CD4-positive, alpha-beta T cell (primary cell): ENCODE data around the gene SIDT2. TPM values are rescaled to one million over a fixed set of nuclear protein-coding genes. Genes with fewer than 3 reads are reported as not detected.

ENCODE experiments used
- ATAC-seq: fragments of 200-7000 bp; cut with Tn5 transposase; one replicate; pipeline ENCODE4 v1.10.0; 2022; ENCODE audit warnings: mild to moderate bottlenecking; ENCODE audit not compliant: poor library complexity
- CTCF ChIA-PET: fragments of 350-600 bp; sonication (Branson Sonifier 250); formaldehyde crosslinking; loops from one replicate; lab custom pipeline; 2021; ENCODE audit warnings: antibody characterized with exemption, inconsistent platforms; lab: Charles Lee
- POLR2A ChIA-PET: fragments of 350-600 bp; sonication (Branson Sonifier 250); formaldehyde crosslinking; loops from one replicate; lab custom pipeline; 2021; ENCODE audit warnings: antibody characterized with exemption, inconsistent platforms; lab: Charles Lee
- DNase-seq, 14 experiments: peaks; one replicate each; pipeline ENCODE4 v3.0.0-alpha.2; 2013 to 2020; ENCODE audit warnings: mixed read lengths in 2 of 14
- H3K27ac ChIP-seq, 2 donors: one replicate each; pipeline versions ENCODE4 v1.5.1 to v1.7.0; 2013; ENCODE audit warnings: low read length in 2 of 2, low read depth in 1 of 2, mild to moderate bottlenecking in 1 of 2
- H3K27me3 ChIP-seq, 2 experiments: 1 replicate in 1 of 2; 2 replicates in 1 of 2; pipeline versions ENCODE4 v1.6.1 to v1.7.0; 2013; ENCODE audit warnings: low read length in 2 of 2, control low read depth in 1 of 2, mild to moderate bottlenecking in 1 of 2, moderate library complexity in 1 of 2; ENCODE audit not compliant: insufficient read depth in 2 of 2, control insufficient read depth in 1 of 2
- H3K36me3 ChIP-seq: one replicate; pipeline ENCODE4 v1.6.1; 2013; ENCODE audit warnings: low read length, control low read depth; ENCODE audit not compliant: insufficient read depth
- H3K4me1 ChIP-seq: one replicate; pipeline ENCODE4 v1.6.1; 2013; ENCODE audit warnings: low read length, control low read depth; ENCODE audit not compliant: insufficient read depth
- H3K4me3 ChIP-seq: one replicate; pipeline ENCODE4 v1.5.1; 2013; ENCODE audit warnings: mild to moderate bottlenecking, low read length, moderate library complexity
- H3K9me3 ChIP-seq, 2 experiments: 1 replicate in 1 of 2; 2 replicates in 1 of 2; pipeline versions ENCODE4 v1.6.1 to v1.7.0; 2013; ENCODE audit warnings: low read length in 2 of 2, mild to moderate bottlenecking in 2 of 2, control low read depth in 1 of 2, moderate library complexity in 1 of 2; ENCODE audit not compliant: control insufficient read depth in 1 of 2, insufficient read depth in 1 of 2
- H3K27ac Mint-ChIP-seq: one replicate; pipeline ENCODE4 v1.8.0; 2020; ENCODE audit warnings: mixed read lengths
- H3K27me3 Mint-ChIP-seq: one replicate; pipeline ENCODE4 v1.8.0; 2021; ENCODE audit warnings: mixed read lengths
- H3K36me3 Mint-ChIP-seq: one replicate; pipeline ENCODE4 v1.8.0; 2021; ENCODE audit warnings: low read depth, mixed read lengths
- H3K4me1 Mint-ChIP-seq: one replicate; pipeline ENCODE4 v1.8.0; 2021; ENCODE audit warnings: low read depth, mixed read lengths
- H3K4me3 Mint-ChIP-seq: one replicate; pipeline ENCODE4 v1.8.0; 2020; ENCODE audit warnings: mild to moderate bottlenecking, mixed read lengths
- H3K9me3 Mint-ChIP-seq: one replicate; pipeline ENCODE4 v1.8.0; 2020; ENCODE audit warnings: mixed read lengths
- intact Hi-C, 2 experiments: fragments of 100-400 bp; cut with DNase I in 1 of 2; cut with micrococcal nuclease in 1 of 2; formaldehyde crosslinking; loops; one replicate each; pipeline versions ENCODE4 v1.15.1 to v1.9.0; 2023 to 2025; cut with DNase I, micrococcal nuclease
- total RNA-seq, 174 experiments: library from RNA in 2 of 174; stranded (reverse) in 2 of 174; gene quantifications; one replicate each; pipeline ENCODE4 v1.2.3 and lab custom pipeline; 2021 to 2026
- TF ChIP-seq, protein P1 (sequence below): fragments of 200-600 bp; IDR thresholded peaks from one replicate; pipeline ENCODE4 v1.8.0; 2022; ENCODE audit warnings: antibody characterized with exemption, mild to moderate bottlenecking

Gene SIDT2
- total RNA-seq, 2 experiments from 2014 or later: 197 to 200 TPM

GRCh38 chr11:117160826-117161225, 17.7 kb upstream of the SIDT2 start:
- TF ChIP-seq, protein P1, sequence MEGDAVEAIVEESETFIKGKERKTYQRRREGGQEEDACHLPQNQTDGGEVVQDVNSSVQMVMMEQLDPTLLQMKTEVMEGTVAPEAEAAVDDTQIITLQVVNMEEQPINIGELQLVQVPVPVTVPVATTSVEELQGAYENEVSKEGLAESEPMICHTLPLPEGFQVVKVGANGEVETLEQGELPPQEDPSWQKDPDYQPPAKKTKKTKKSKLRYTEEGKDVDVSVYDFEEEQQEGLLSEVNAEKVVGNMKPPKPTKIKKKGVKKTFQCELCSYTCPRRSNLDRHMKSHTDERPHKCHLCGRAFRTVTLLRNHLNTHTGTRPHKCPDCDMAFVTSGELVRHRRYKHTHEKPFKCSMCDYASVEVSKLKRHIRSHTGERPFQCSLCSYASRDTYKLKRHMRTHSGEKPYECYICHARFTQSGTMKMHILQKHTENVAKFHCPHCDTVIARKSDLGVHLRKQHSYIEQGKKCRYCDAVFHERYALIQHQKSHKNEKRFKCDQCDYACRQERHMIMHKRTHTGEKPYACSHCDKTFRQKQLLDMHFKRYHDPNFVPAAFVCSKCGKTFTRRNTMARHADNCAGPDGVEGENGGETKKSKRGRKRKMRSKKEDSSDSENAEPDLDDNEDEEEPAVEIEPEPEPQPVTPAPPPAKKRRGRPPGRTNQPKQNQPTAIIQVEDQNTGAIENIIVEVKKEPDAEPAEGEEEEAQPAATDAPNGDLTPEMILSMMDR: no peak
- no peaks in the 10 kb centered on the region for H3K4me1 ChIP-seq
- H3K4me3 ChIP-seq: no peak overlapping the region
- Mint-ChIP-seq H3K9me3 (no peaks in the 10 kb centered on the region), H3K4me1 (peaks cover 6% of the 10 kb centered on the region), H3K4me3 (no peak overlapping the region), H3K27me3 (no peaks in the 10 kb centered on the region), H3K27ac (no peak overlapping the region), H3K36me3 (peaks cover 84% of the 10 kb centered on the region)
- no peaks in the 10 kb centered on the region for H3K27me3 ChIP-seq
- DNase-seq: no peak
- H3K9me3 ChIP-seq: no peaks in the 10 kb centered on the region
- ATAC-seq: no peak
- peaks cover 74% of the 10 kb centered on the region for H3K36me3 ChIP-seq
- ChIA-PET CTCF (interaction anchor here (0.7 to 1.0 kb wide), 2 partner anchors 36 to 66 kb away, joined by 3 read pairs; no protein-coding TSS in a partner anchor), POLR2A (interaction anchor here (0.9 kb wide), 1 partner anchor 306 kb away, joined by 3 read pairs; no protein-coding TSS in a partner anchor)
- intact Hi-C loops: no loop called here
- no peak overlapping the region for H3K27ac ChIP-seq

GRCh38 chr11:117166491-117166890, 12.1 kb upstream of the SIDT2 start:
- no peak overlapping the region for H3K27ac ChIP-seq
- H3K4me3 ChIP-seq: no peak overlapping the region
- DNase-seq (no peak), ATAC-seq (no peak)
- no peaks in the 10 kb centered on the region for H3K27me3 ChIP-seq
- H3K9me3 ChIP-seq: no peaks in the 10 kb centered on the region
- H3K36me3 Mint-ChIP-seq: peaks cover 88% of the 10 kb centered on the region
- H3K27me3 Mint-ChIP-seq: no peaks in the 10 kb centered on the region
- CTCF ChIA-PET: interaction anchor here (1.0 to 1.5 kb wide), 2 partner anchors 10 to 14 kb away, joined by 3 to 4 read pairs; no protein-coding TSS in a partner anchor
- intact Hi-C loops: no loop called here
- TF ChIP-seq, protein P1: no peak
- H3K9me3 Mint-ChIP-seq: no peaks in the 10 kb centered on the region
- no peaks in the 10 kb centered on the region for H3K4me1 ChIP-seq
- POLR2A ChIA-PET: interaction anchor here (1.6 kb wide), 1 partner anchor 12 kb away, joined by 7 read pairs; the partner anchor contains the start of gene SIDT2
- peak overlapping the region; percentile 4 for H3K27ac Mint-ChIP-seq
- peaks cover 74% of the 10 kb centered on the region for H3K36me3 ChIP-seq
- H3K4me3 Mint-ChIP-seq: no peak overlapping the region
- no peaks in the 10 kb centered on the region for H3K4me1 Mint-ChIP-seq

- Histone ChIP-seq H3K9me3 (no peaks in the 10 kb centered on the region), H3K36me3 (peaks cover 47% of the 10 kb centered on the region), H3K27ac (no peak overlapping the region), H3K27me3 (no peaks in the 10 kb centered on the region), H3K4me1 (no peaks in the 10 kb centered on the region), H3K4me3 (no peak overlapping the region)
- TF ChIP-seq, protein P1: no peak
- Mint-ChIP-seq H3K27ac (peak overlapping the region; percentile 28), H3K4me3 (no peak overlapping the region), H3K9me3 (no peaks in the 10 kb centered on the region), H3K36me3 (peaks cover 56% of the 10 kb centered on the region), H3K27me3 (no peaks in the 10 kb centered on the region), H3K4me1 (peaks cover 10% of the 10 kb centered on the region)
- ChIA-PET POLR2A (no interaction called here), CTCF (interaction anchor here (0.7 to 1.2 kb wide), 2 partner anchors 9 to 354 kb away, joined by 3 read pairs; partner anchors contain the start of gene SIDT2)
- no peak for ATAC-seq
- no peak for DNase-seq
- intact Hi-C loops: no loop called here
Measured at GRCh38 chr11:117169736-117170135, 8.8 kb upstream of the SIDT2 start.
